CD4-positive, alpha-beta T cell treated with Interleukin-17A for 4 hours (primary cell): Measurements from ENCODE around the gene RSRP1.

Experiments used
- DNase-seq: peaks from one replicate; pipeline ENCODE4 v3.0.0-alpha.2; 2020; ENCODE audit warnings: mixed read lengths

Gene RSRP1

DNA sequence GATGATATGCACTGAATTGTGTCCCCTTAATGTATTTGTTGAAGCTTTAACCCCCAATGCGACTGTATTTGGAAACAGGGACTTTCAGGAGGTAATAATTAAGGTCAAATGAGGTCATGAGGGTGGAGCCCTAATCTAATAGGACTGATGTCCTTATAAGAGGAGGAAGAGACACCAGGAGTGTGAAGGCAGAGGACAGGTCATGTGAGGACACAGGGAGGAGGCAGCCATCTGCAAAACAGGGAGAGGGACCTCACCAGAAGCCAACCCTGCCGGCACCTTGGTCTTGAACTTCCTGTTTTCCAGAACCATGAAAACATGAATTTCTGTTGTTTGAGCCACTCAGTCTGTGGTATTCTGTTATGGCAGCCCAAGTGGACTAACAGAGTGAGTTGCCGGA, 30.2 kb downstream of the RSRP1 start:
- no peak for DNase-seq

DNA sequence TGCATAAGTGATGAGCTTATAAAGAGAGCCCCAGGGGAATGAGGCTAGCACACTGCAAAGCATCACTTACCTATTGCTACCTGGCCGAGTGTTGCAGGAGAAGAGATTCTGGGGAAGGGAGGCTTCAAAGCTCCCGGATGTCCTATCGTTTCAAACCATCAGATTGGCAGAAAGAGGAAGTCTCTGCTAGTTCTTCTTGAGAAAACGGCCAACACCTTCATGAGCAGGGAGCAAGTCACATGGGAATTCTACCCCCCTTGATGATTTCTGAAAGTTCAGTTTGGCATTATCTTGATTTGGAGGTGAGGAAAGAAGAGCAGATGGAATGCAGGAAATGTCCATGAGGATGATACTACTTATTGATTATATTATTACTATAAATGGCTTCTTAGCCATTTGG, 31.1 kb downstream of the RSRP1 start:
- no peak for DNase-seq

DNA sequence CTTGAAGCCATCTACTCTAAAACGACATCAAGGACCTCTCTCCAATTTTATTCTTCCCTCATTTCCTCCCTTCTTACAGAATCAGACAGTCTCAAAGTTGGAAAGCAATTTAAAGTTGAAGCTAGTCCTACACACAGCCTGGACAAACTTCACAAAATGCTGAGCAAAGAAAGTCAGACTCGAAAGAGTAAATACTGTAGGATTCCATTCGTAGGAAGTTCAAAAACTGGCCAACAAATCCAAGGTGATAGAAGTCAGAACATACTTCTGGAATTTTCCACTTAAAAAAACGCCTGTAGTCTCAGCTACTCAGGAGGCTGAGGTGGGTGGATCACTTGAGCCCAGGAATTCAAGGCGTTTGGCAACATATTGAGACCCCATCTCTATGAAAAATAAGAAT, 34.5 kb downstream of the RSRP1 start:
- DNase-seq: no peak

GRCh38 chr1:25210728-25211127, 36.5 kb downstream of the RSRP1 start:
- no peak for DNase-seq

DNA sequence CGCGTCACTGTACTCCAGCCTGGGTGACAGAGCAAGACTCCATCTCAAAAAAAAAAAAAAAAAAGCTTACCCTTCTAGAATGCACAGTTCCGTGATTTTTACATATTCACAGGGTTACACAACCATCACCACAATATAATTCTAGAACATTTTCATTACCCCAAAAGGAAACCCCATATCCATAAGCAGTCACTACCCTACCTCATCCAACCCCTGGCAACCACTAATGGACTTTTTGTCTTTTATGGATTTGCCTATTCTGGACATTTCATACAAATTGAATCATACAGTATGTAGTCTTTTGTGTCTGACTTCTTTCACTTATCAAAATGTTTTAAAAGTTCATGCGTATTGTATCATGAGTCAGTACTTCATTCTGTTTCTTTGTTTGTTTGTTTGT, 37.7 kb downstream of the RSRP1 start:
- DNase-seq: no peak

- no peak for DNase-seq
Measured at GRCh38 chr1:25208561-25209222, 38.6 kb downstream of the RSRP1 start.

- DNase-seq: no peak
Measured at GRCh38 chr1:25208092-25208491, 39.2 kb downstream of the RSRP1 start.

DNA sequence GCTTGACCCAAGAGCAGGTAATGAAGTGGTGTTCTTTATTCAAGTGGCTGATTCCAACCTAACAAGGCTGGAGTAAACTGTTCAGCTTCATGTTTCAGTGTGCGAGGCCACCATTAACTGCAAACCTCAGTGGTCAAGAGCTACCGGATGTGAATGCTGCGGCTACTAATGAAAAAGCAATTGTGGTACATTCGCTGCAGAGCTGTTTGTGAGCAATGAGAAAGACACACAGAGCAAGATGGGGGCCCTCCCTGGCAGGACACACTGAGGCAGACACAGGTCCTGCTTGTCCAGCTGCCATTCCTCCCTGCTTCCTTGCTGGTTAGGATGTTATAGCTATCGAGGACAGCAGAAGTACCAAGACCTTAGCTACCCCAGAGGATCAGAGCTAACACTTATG, 41.1 kb downstream of the RSRP1 start:
- no peak for DNase-seq

- no peak for DNase-seq
Measured at GRCh38 chr1:25205786-25206185, 41.5 kb downstream of the RSRP1 start.

DNA sequence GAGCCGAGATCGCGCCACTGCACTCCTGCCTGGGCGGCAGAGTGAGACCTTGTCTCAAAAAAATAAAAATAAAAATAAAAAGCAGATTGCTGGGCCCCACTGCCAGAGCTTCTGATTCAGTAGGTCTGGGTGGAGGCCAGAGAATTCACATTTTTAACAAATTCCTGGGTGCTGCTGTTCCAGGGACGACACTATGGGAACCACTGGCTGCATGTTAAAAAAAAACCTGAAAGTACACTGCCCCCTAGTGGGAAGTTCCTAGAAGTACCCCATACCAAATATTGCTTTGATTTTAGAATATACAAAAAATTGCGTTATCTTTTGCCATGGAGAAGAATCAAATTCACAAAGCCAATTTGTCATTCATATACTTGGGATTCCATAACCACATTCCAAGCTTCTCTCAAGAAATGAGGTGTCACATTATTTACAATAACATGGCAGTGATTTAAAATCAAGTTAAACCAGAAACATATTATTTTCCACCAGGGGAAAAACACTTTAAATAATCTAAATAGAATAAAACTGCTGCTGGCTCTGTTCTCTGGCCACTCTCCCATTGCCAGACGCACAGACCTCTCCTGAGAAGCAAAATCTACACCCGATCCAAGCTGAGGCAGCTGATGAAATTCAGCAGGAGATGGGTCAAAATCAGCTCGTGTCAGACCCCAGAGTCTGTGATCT, 42.3 kb downstream of the RSRP1 start:
- DNase-seq: peak; percentile 33

DNA sequence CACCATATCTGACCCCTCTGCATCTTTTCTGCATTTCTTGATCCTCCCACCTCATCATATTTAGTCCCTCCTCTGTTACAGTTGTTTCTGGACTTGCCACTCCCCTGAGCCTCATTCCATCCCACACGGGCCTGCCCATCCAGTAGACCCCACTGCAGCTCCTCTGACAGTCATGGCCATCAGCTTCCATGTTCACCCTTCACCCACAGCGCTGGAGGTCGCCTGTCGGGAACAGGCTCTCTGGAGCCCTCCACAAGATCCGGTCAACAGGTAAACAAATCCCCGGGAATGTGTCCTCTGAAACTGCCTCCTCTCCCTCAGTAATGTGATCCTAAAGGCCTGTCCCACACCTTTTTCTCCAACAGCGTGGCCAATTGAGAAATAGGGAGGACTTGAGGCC, 46.2 kb downstream of the RSRP1 start:
- DNase-seq: no peak

DNA sequence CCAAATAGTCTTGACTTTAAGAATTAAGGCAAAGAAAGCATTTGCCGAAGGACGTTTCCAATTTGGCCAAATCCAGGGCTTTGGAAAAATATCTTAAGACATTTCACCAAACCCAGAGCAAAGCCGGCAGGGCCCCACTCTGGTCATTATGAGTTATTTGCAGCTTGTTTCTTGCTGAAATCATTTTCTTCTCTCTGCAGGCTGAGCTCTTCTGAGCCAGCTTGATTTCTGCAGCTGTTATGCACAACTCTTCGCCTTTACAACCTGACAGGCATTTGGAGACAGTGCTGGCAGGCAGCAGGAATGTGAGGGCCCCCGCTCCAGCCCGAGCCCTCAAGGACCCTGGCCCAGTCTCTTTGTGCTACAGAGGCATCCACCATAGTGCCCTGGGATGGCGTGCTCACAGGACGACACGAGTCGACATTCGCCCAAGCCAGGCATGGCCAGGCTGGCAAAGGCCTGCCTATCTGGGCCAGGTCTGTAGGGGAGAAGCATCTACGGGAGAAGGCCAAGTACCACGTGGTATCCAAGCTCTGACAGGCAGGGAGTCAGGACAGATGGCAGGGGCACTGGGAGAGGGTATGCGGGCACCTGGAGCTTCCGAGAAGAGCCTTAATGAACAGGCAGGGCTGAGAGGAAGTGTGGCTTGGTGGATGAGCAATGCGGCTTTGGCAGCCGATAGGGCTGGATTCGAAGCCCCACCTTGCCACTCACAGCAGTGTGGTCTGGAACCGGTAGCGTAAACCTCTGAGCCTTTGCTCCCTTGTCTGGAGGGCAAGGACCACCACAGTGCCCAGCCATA, 47.2 kb downstream of the RSRP1 start:
- no peak for DNase-seq

DNA sequence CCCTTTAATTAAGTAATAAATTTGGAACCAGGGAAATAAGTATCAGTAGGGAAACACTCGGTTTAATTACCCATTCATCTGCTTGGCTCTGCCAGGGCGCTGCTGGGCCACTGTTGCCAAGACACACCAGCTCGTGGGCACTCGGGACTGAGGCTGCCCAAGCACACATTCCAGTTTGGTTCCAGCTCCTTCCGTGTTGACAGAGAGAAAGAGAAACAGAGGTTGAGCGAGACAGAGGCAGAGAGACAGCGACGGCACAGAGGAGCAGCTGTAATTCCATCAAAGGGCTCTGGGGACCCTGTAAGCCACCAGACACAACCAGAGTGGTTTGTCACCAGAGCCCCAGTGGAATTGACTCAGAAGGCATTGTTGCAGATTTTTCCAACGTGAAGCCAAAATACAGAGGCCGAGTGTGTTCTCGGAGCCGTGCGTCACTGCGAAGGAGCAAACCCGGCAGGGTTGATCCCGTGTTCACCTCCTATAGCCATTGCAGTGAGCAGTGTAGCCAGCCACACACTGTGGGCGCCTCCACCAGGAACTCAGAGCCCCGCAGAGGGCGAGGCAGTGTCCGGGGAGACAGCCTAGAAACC, 48.5 kb downstream of the RSRP1 start:
- no peak for DNase-seq

DNA sequence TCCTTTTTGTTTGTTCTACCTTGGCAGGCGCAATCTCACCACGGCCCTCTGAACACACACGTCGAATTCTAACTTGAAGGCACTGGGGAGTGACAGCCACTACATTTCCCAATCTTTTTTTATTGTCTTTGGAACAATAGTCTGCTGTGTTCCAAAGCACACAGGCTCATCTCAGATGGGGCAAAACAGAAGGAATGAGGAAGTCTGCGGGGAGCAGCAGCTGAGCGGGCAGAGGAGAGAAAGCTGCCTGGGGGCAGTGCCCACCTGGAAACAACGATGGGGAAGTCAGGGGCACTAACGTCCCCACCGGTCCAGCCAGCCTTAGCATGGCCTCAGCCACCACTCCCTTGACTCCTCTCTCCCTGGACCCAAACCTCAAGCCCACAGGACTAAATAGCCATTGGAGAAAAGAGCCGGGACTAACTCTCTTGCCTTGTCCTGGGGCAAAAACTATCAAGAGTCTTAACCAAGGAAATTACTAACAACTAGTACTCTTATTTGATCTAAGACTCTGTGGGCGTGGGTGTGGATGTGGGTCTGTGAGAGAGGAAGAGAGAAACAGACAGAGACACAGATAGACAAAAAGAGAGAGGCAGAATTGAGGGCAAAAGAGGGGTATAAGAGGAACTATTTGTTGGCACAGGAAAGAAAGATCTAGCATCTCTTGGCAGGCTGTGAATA, 49.1 kb downstream of the RSRP1 start:
- DNase-seq: no peak

- no peak for DNase-seq
Measured at GRCh38 chr1:25197235-25197975, 49.8 kb downstream of the RSRP1 start.

- DNase-seq: no peak
Measured at GRCh38 chr1:25196830-25197229, 50.4 kb downstream of the RSRP1 start.

DNA sequence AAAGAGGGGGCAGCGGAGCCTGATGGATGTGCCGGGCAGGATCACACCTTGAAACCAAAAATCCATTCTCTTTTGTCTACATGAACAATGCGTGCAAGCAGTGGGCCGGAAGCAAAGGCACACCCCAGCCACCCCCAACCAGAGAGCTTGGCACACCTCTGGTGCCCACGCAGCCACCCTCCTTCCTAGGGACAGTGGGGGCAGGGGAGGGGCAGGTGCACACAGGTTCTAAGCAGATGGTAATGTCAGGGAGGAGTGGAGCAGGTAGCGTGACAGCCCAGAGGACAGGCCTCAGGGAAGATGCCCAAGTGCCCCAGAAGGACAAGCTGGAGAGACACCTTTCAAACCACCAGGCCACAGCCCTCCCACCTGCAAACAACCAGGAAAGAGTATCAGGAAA, 51.4 kb downstream of the RSRP1 start:
- DNase-seq: no peak

GRCh38 chr1:25194572-25195020, 52.7 kb downstream of the RSRP1 start:
- DNase-seq: no peak

GRCh38 chr1:25194054-25194453, 53.2 kb downstream of the RSRP1 start:
- DNase-seq: no peak

DNA sequence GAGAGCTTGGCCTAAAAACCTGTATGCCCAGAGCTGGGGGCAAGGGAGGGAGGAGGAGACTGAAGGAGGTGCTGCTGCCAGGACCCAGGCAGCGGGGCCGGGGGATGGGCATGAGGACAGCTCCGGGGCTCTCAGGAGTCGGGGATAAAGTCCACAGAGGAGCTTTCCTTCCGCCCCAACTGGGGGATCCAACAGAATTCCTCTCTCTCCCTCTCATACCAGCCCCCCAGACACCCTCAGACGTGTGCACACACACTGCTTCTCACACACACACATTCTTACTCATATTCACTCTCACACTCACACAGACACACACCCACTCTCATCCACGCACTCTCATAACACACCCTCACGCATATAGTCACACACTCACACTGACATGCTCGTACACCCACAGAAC, 54.0 kb downstream of the RSRP1 start:
- DNase-seq: no peak
